ENCODE results near the gene IL17REL.
"Not testable (repeated sequence)": the region's sequence is repeated elsewhere in the genome, so short reads cannot be mapped to it uniquely, and the experiment has no call there.

IL17REL gene

DNA sequence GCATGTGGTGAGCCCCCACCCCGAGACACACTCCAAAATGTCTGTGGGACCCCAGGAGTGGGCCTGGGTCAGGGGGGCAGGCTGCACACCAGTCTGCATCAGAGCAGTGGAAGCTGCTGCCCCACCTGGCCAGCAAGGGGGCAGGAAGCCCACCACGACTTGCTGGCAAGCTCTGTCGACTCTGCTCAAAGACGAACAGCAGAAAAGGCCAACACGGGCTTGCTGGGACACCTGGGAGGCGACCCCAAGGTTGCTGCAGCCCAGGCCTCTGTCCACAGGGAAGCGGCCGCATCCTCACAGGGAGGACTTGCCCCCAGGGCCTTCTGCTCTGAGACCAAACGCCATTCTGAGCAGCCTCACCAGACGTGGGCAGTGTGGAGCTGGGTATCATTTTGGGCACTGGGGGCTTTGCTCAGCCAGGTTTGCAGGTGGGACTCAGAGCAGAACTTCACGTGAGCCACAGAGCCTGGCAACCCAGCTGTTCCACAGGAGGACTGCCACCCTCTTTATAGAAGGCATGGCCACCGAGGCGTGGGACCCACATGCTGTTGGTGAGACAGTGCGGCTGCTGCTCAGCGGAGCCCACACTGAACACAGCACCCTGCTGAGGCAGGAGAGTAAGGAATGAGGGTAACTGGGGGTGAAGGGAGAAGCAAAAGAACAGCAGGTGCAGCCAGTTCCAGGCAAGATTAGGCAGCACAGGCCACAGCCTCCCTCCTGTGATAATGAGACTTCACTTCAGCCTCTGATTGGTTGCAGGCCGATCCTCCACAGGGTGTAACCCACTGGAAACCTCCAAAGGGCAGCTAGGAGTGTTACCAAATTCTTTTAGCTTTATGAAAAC is 11.0 kb downstream of the IL17REL start:
- no peak for DNase-seq

DNA sequence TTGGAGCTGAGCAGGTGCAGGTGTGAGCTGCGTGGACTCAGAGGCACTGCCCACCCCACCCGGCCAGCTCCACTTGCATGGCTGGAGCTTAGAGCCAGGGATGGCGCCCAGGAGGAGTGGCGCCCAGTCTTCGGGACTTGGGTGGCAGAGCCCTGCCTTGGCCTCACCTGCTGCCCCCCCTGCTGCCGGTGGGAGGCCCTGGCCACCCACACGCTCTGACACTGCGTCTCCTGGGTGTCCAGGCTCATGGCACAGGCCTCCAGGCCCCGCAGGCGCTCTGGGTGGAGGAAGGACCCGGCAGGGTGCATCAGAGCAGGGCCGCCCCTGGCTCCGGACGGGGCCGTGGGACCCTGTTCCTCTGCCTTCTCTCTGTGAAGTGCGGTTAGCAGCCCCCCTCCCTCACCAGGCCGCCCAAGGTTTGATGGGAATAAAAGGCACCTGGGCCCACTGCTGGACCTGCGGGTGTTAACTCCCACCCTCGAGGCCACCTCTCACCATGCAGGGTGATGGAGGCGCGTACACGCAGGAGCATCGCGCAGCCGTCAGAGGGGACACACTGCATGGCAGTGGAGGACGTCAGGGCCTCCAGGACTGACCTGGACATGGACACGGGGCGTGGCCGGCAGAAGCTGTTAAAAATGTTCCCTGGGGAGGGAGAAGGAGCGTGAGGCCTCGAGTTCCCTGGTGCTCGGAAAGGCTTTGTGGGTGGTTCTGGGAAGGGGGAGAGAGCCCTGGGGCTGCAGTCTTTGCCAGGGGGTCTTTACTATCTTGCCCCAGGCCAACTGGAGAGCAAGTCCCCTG is 11.8 kb downstream of the IL17REL start:
- no peak for DNase-seq

DNA sequence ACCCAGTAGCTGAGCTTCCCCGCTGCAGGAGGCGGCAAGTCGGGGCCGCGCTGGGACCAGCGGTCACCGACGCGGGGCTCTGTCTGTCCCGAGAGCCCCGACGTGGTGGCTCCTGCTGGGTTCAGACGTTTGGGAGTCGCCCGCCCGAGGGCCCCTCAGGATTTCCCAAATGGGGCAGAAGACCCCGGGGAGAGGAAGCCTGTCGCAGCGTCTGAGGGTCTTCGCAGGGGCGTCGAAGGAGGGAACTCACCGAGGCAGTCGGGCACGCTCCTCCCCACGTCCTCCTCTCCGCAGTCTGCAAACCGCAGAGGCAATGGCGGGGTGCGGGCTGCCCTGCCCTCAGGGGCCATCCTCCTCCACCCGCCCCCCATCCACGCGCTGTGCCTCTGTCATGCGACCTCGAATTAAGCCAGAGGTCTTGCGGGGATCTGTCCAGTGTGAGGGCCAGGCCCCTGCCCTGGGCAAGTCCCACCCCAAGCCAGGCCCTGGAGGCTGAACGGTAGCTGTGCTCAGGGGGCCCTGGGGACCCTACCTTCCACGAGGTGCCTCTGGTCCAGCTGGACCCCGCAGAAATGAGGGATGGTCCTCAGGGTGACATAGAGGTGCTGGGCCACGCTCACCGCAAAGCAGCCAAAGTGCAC is 12.5 kb downstream of the IL17REL start:
- no peak for DNase-seq

DNA sequence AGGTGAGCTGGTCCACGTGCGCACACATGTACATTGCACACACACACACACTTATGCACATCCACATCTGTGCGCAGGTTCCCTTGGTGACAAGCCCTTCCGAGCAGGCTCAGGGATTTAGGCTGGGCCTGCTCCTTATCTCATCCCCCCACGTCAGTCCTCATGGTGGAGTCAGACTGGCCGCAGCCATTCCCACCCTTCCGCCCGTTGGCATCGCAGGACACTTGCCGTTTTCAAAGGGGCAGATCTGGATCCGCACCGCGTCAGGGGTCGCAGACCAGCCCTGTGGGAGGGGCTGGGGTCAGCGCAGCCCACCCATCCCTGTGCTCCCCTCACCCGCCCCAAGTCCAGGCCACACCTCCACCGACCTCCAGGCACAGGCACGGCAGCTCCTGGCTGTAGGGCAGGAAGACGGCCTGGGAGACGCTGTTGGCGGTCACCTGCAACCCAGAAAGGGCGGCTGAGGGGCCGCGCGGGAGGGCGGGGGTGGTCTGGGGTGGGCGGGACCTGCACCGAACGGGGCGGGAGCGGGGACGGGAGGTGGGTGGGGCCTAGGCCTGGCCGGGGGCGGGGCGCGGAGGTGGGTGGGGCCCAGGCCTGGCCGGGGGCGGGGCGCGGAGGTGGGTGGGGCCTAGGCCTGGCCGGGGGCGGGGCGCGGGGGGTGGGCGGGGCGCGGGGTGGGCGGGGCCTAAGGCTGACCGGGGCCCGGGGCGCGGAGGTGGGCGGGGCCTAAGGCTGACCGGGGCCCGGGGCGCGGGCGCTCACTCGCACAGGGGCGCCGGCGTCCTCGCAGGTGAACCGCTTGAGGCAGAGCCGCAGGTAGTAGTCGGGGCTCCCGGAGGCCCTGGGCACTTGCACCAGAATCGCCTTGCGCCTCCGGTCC is 13.3 kb downstream of the IL17REL start:
- no peak for DNase-seq

DNA sequence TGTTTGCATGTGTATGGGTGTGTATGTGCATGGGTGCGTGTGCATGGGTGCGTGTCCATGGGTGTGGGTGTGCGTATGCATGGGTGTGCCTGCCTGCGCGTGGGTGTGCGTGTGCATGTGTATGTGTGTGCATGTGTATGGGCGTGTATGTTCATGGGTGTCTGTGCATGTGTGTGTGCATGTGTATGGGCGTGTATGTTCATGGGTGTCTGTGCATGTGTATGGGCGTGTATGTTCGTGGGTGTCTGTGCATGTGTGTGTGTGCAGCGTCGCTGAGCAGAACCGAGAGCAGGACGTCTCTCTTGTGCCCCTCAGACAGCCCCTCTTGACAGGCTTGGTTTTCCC is 13.9 kb downstream of the IL17REL start:
- no peak for DNase-seq

DNA sequence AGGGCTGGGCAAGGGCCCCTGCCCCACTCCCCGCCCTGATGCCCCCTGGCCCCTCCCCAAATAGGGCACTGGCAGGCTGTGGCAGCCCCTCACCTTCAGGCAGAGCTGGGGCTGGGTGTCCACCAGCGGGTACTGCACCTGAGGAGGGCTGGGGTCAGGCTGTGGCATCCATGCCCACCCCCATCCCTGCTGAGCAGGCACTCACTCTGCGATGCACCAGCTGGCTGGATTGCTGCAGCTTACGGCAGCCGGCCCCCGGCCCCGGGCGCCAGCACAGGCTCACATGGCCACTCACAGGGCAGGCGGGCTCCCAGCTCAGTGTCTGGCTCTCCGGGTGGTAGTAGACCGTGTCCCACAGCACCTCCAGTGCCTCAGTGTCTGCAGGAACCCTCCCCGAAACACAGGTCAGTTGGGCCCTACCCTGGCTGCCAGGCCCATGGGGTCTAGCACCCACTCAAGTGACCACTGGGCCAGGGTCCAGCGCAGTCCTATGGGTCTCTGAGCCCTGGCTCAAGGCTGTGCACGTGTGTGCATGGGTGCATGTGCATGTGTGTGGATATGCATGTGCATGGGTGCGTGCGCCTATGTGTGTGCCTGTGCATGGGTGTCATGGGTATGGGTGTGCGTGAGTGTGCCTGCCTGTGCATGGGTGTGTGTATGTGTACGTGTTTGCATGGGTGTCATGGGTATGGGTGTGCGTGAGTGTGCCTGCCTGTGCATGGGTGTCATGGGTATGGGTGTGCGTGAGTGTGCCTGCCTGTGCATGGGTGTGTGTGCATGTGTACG is 14.4 kb downstream of the IL17REL start:
- no peak for DNase-seq

DNA sequence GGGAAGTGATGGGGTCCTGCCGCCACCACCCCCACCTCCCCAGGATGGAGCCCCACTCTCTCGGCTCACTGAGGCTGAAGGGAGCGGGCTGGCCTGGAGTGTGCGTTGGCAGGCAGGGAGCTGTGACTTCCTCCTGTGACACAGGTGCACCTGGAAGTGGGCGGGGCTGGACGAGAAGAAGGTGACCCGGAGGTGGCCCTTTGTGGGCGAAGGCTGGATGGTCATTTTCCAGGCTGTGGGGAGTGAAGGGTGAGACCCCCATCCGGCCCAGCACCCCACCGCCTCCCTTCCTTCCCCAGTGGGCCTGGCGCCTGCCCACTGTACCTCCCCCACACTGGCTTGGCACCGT is 15.3 kb downstream of the IL17REL start:
- DNase-seq: no peak

DNA sequence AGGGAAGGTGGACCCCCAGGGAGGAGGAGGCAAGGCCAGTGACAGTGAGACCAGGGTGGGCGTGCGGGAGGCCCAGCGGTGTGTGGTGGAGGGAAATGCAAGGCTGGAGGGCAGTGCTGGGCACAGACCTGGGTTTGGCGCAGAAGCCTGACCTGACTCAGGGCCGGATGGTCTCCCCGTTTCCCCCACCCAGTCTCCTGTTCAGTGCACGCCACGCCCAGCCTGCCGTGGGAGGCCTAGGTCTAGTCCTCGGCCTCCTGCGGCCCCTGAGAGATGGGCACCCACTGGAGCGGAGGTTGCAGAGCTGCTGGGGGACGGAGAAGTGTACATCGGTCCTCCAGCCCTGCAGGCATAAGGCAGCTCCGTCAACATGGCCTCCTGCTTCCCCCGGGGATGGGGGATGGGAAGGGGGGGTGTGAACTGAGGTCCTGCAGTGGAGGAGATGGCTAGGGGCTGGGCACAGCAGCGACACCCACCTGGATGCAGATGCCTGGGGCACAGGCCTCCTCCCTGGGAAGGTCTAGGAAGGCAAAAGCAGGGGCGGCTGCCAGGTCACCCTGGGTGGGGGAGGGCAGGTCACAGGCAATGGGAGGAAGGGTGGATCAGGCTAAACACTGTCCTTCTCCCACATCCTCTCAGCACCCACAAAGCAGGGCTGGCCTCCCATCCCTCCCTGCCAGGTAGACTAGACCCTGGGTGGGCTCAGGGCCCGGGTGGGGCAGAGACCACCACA is 15.9 kb downstream of the IL17REL start:
- no peak for DNase-seq

DNA sequence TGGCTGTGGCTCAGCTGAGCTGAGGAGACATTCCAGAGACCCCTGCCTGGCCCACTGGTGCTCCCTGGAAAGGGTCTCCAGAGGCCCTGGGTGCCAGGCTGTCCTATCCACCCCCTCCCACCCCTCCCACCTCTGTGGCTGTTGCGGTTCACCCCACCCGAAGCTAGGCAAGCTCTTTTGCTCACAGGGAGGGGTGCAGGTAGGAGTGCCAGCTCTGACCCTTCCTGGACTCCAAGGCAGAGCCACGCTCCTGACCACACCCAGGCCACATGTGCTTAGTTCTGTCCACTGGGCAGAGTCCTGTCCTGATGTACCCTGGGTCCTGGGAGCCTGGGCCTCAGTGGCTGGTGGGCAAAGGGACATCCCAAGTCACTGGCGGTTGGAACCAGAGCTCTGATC is 16.4 kb downstream of the IL17REL start:
- DNase-seq: no peak

DNA sequence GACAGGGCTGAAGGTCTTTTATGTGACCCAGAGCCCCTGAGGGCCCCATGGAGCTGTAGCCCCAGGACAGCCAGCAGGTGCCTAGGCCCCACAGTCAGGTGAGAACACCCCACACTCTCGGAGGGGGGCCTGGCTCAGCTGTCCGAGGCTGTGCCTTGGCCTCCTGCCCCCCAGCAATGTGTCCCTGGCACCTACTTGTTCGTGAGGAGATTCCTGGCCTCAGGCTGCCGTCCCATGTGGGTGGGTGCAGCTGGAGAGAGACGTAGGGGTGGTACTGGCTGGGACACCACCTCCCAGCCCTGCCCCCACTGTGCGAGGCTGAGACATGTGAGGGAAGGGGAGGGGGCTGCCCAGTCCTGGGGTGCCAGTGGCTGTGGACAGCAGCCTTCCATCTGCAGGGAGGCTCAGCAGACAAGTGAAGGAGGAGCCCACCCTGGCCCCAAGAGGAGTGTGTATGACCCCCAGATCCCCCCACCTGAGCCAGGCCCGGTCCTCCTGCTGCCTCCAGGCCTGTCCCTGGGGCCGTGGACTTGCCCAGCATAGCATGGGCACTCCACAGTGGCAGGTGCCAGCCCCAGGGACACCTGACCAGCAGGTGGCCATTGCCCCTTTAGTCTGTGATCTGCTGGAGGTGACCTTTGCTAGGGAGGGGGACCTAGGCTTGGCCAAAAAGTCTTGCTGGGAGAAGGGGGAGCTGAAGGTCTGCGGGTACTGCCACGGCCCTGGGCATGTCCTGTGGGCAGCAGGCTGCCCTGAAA is 17.0 kb downstream of the IL17REL start:
- no peak for DNase-seq

DNA sequence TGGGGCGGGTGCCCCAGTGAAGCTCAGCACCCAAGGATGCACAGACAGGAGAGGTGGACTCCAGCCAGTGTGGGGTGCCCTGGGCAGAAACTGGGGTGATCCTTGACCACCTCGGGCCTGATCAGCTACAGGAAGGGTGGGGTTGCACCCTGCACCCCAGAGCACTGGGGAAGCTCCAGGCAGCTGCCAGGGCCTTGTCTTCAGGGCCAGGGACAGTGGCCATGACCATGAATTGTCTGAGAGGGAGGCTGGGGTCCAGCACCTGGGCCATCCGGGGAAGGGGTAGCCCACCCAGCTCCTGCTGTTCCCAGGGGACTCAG is 17.6 kb downstream of the IL17REL start:
- DNase-seq: no peak

DNA sequence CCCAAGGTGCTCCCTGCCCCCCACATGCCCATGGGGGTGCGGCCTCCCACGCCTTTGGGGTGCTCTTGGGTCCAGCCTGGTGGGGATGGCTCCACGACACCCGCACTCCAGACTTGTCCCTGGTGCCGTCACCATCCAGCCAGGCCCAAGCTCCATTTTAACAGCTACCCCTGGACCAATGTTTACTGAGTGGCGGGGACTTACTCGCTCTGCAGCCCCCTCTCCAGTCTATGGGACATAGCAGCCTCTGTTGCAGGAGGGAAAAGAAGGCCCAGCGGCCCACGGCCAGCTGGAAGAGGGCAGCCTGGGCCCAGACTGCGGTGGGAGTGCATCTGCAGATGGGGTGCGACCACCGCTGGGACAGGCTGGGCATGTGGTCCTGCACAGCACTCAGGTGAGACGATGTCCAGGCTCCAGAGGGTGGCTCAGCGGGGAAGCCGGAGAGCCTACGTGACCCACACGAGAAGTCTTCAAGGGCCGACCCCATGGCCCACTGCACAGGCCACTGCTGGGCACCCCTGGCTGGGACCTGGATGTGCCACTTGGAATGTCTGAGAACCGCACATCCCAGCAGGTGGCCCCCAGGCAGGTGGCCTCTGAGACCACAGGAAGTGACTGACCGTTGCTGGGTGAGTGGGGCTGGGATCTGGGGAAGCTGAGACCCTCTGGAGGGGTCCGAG is 18.1 kb downstream of the IL17REL start:
- DNase-seq: no peak

DNA sequence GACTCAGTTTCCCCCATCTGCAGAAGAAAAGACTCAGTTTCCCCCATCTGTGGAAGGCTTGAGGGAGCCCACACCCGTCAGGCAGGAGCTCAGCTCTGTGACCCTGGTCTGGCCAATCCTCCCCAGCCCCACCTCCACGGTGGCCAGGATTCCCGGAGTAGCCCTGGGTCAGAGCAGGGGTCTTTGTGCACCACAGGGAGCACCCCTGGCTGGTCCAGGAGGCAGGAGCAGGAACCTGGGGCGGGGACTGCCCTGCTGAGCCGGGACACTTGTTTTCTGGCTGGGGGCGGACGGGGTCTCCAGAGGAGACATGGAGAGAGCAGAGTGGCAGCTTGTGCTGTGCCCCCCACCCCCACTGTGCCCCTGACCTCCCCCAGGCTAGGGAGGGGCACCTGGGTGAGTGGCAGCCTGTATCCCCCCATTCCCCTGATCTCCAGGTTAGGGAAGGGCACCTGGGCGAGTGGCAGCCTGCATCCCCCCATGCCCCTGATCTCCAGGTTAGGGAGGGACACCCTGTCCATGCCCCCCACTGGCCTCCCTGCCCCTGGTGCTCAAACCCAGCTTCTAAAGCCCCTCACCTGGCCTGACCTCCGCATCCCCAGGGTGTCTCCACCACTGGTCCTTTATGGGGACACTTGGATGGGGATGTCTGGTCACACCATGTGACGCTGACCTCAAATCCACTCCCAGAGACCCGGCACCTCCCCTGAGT is 18.8 kb downstream of the IL17REL start:
- DNase-seq: no peak

DNA sequence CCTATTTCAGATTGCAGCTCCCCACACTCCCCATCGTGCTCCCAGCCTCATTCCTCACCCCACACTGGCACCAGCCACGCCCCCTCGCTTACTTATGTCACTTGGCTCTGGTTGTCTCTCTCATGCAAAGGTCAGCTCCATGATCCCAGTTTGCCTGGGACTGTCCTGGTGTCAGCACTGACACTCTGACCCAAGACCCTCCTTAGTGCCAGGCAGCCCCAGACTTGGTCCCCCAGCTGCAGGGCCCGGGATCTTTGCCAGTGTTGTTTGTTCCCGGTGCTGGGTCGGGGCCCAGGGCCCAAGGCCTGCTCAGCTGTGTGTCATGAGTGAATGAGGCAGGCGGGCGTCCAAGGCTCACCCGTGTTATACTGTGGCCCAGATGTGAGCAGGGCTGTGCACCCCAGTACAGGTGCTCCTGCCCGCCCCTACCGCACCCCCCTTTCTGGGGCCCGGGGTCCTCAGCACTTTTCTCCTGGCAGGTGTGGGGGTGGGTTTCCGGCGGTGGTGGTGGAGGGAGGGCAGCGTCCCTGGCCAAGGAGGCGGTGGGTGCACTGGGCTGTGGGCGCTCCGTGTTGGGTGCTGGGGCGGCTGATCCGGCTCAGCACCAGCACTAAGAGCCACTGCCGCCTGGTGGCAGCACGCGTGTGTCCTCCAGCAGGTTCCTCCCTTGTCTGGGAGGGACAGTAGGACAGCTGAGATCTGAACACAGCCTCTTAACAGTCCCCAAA is 19.5 kb downstream of the IL17REL start:
- DNase-seq: no peak

DNA sequence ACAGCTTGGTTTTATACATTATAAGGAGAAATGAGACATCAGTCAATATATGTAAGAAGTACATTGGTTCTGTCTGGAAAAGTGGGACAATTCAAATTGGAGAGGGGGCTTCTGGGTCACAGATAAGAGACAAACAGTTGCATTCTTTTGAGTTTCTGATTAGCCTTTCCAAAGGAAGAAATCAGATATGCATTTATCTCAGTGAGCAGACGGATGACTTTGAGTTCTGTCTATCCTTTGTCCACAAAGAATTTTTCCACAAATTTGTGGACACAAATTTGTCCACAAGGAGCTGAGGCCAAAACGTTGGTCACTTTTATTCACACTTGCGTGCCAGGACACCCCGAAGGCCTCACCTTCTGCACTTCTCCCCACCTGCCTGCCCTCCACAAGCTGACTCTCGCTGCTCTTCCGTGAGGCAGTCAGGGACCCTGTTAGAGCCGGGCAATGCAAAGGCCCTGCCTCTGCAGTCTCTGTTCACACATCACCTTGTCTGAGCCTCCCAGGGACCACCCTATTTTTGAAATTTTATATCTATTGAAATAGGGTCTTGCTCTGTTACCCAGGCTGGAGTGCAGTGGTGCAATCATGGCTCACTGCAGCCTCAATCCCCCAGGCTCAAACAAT is 20.5 kb downstream of the IL17REL start:
- no peak for DNase-seq

DNA sequence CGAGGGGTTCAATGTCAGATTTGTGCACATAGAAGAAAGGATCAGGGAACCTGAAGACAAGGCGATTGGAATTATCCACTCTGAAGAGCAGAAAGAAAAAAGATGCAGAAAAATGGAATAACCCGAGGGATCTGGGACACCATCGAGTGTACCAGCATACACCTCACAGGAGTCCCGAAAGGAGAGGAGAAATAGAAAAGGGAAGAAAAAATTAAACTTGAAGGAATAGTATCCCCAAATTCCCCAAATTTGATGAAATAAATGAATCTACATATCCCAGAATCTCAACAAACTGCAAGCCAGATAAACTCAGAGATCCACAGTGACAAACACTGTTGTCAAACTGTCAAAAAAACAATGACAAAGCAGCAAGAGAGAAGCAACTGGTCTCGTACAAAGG is 21.4 kb downstream of the IL17REL start:
- DNase-seq: no peak

DNA sequence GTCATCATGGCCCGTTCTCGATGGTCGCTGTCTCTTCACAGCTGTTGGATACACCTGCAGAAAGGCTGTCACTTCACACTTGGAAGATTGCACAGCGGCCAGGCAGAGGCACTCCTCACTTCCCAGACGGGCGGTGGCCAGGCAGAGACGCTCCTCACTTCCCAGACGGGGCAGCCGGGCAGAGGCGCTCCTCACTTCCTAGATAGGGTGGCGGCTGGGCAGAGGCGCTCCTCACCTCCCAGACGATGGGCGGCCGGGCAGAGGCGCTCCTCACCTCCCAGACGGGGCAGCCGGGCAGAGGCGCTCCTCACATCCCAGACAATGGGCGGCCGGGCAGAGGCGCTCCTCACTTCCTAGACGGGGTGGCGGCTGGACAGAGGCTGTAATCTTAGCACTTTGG is 22.7 kb downstream of the IL17REL start:
- DNase-seq: not testable (repeated sequence)

DNA sequence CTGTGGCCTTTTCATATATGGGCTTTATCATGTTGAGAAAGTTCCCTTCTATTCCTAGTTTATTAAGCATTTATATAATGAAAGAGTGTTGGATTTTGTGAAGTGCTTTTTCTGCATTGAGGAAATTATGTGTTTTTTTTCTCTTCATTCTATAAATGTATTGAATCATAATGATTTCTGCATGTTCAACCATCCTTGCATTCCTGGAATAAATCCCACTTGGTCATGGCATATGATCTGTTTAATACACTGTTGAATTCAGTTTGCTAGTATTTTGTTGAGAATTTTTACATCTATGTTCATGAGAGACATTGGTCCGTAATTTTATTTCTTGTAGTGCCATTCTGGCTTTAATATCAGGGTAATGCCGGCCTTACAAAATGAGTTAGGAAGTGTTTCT is 26.2 kb downstream of the IL17REL start:
- no peak for DNase-seq
